Dendritic cell treated with granulocyte-macrophage colony-stimulating factor and Interleukin-4, amounts not matched to agents 40 ng/mL and 50 ng/mL, for 4 days (primary cell): ENCODE measurements around the gene GAL3ST1.
"Not testable (repeated sequence)": the region's sequence is repeated elsewhere in the genome, so short reads cannot be mapped to it uniquely, and the experiment has no call there.

Experiments
- H3K27ac Mint-ChIP-seq: one replicate; pipeline ENCODE4 v1.8.0; 2022; ENCODE audit warnings: mild to moderate bottlenecking, mixed read lengths
- H3K27me3 Mint-ChIP-seq: one replicate; pipeline ENCODE4 v1.8.0; 2022; ENCODE audit warnings: mild to moderate bottlenecking, mixed read lengths
- H3K36me3 Mint-ChIP-seq: one replicate; pipeline ENCODE4 v1.8.0; 2022; ENCODE audit warnings: low read depth, mixed read lengths
- H3K4me1 Mint-ChIP-seq: one replicate; pipeline ENCODE4 v1.8.0; 2022; ENCODE audit warnings: low read depth, mixed read lengths
- H3K4me3 Mint-ChIP-seq: one replicate; pipeline ENCODE4 v1.8.0; 2022; ENCODE audit warnings: mild to moderate bottlenecking, moderate library complexity, mixed read lengths
- H3K9me3 Mint-ChIP-seq: one replicate; pipeline ENCODE4 v1.8.0; 2022; ENCODE audit warnings: mixed read lengths
- intact Hi-C: fragments of 100-400 bp; cut with micrococcal nuclease; formaldehyde crosslinking; loops from one replicate; pipeline ENCODE4 v1.15.0; 2022

GAL3ST1 gene

GRCh38 chr22:30574095-30574981 lies at the start of gene GAL3ST1:
TSS of gene GAL3ST1 (minus strand) at chr22:30574665. CDS start at chr22:30557392, 17,273 bp downstream.
- H3K36me3 Mint-ChIP-seq: peaks cover 43% of the 10 kb centered on the region
- no peak within 1 kb of the TSS for H3K27ac Mint-ChIP-seq
- intact Hi-C loops: no loop called here
- H3K27me3 Mint-ChIP-seq: peaks cover 19% of the 10 kb centered on the region
- no peak within 1 kb of the TSS for H3K4me3 Mint-ChIP-seq
- H3K4me1 Mint-ChIP-seq: no peaks in the 10 kb centered on the region
- H3K9me3 Mint-ChIP-seq: no peaks in the 10 kb centered on the region

- H3K9me3 Mint-ChIP-seq, H3K27ac Mint-ChIP-seq, H3K4me3 Mint-ChIP-seq, intact Hi-C loops, H3K27me3 Mint-ChIP-seq: not testable (repeated sequence)
- Mint-ChIP-seq H3K4me1 (peaks cover 12% of the 10 kb centered on the region), H3K36me3 (peaks cover 83% of the 10 kb centered on the region)
These were observed 45.4 kb upstream of the GAL3ST1 start for GRCh38 chr22:30619909-30620308.

GRCh38 chr22:30617819-30618218 lies 43.4 kb upstream of the GAL3ST1 start:
- Mint-ChIP-seq H3K4me1 (peaks cover 16% of the 10 kb centered on the region), H3K27me3 (no peaks in the 10 kb centered on the region), H3K4me3 (no peak overlapping the region), H3K9me3 (no peaks in the 10 kb centered on the region), H3K36me3 (peaks cover 91% of the 10 kb centered on the region), H3K27ac (no peak overlapping the region)
- intact Hi-C loops: no loop called here

GRCh38 chr22:30615543-30615954 lies 41.1 kb upstream of the GAL3ST1 start:
- intact Hi-C loops: no loop called here
- H3K9me3 Mint-ChIP-seq: no peaks in the 10 kb centered on the region
- H3K4me3 Mint-ChIP-seq: no peak overlapping the region
- H3K36me3 Mint-ChIP-seq: peaks cover 88% of the 10 kb centered on the region
- H3K4me1 Mint-ChIP-seq: peaks cover 27% of the 10 kb centered on the region
- H3K27ac Mint-ChIP-seq: peak overlapping the region; percentile 27
- no peaks in the 10 kb centered on the region for H3K27me3 Mint-ChIP-seq

GRCh38 chr22:30614879-30615278 lies 40.4 kb upstream of the GAL3ST1 start:
- H3K27ac Mint-ChIP-seq: peak overlapping the region; percentile 7
- no peaks in the 10 kb centered on the region for H3K9me3 Mint-ChIP-seq
- intact Hi-C loops: no loop called here
- H3K36me3 Mint-ChIP-seq: peaks cover 83% of the 10 kb centered on the region
- H3K4me1 Mint-ChIP-seq: peaks cover 33% of the 10 kb centered on the region
- no peaks in the 10 kb centered on the region for H3K27me3 Mint-ChIP-seq
- H3K4me3 Mint-ChIP-seq: no peak overlapping the region

- no peak overlapping the region for H3K4me3 Mint-ChIP-seq
- intact Hi-C loops: no loop called here
- H3K4me1 Mint-ChIP-seq: peaks cover 39% of the 10 kb centered on the region
- H3K9me3 Mint-ChIP-seq: no peaks in the 10 kb centered on the region
- peak overlapping the region; percentile 7 for H3K27ac Mint-ChIP-seq
- no peaks in the 10 kb centered on the region for H3K27me3 Mint-ChIP-seq
- H3K36me3 Mint-ChIP-seq: peaks cover 77% of the 10 kb centered on the region
These were observed 39.8 kb upstream of the GAL3ST1 start for GRCh38 chr22:30614268-30614667.

- peaks cover 54% of the 10 kb centered on the region for H3K4me1 Mint-ChIP-seq
- H3K9me3 Mint-ChIP-seq: no peaks in the 10 kb centered on the region
- H3K4me3 Mint-ChIP-seq: no peak overlapping the region
- H3K27me3 Mint-ChIP-seq: no peaks in the 10 kb centered on the region
- H3K36me3 Mint-ChIP-seq: peaks cover 68% of the 10 kb centered on the region
- intact Hi-C loops: no loop called here
- H3K27ac Mint-ChIP-seq: no peak overlapping the region
These were observed 38.3 kb upstream of the GAL3ST1 start for GRCh38 chr22:30612789-30613188.

- H3K4me3 Mint-ChIP-seq: no peak overlapping the region
- peaks cover 62% of the 10 kb centered on the region for H3K36me3 Mint-ChIP-seq
- H3K4me1 Mint-ChIP-seq: peaks cover 70% of the 10 kb centered on the region
- intact Hi-C loops: no loop called here
- no peaks in the 10 kb centered on the region for H3K9me3 Mint-ChIP-seq
- peak overlapping the region; percentile 86 for H3K27ac Mint-ChIP-seq
- H3K27me3 Mint-ChIP-seq: no peaks in the 10 kb centered on the region
These were observed 36.7 kb upstream of the GAL3ST1 start for GRCh38 chr22:30611197-30611596.

GRCh38 chr22:30610299-30610698 lies 35.8 kb upstream of the GAL3ST1 start:
- Mint-ChIP-seq H3K27me3 (no peaks in the 10 kb centered on the region), H3K9me3 (no peaks in the 10 kb centered on the region), H3K4me3 (peak overlapping the region; percentile 10), H3K27ac (peak overlapping the region; percentile 86), H3K36me3 (peaks cover 53% of the 10 kb centered on the region), H3K4me1 (peaks cover 71% of the 10 kb centered on the region)
- intact Hi-C loops: no loop called here

- Mint-ChIP-seq H3K4me1 (peaks cover 66% of the 10 kb centered on the region), H3K27ac (peak overlapping the region; percentile 86), H3K9me3 (no peaks in the 10 kb centered on the region), H3K36me3 (peaks cover 45% of the 10 kb centered on the region), H3K4me3 (peak overlapping the region; percentile 84), H3K27me3 (no peaks in the 10 kb centered on the region)
- intact Hi-C loops: no loop called here
These were observed 35.1 kb upstream of the GAL3ST1 start for GRCh38 chr22:30609260-30610185.

GRCh38 chr22:30607939-30608338 lies 33.5 kb upstream of the GAL3ST1 start:
- intact Hi-C loops: no loop called here
- Mint-ChIP-seq H3K36me3 (peaks cover 34% of the 10 kb centered on the region), H3K27ac (peak overlapping the region; percentile 86), H3K27me3 (no peaks in the 10 kb centered on the region), H3K4me3 (peak overlapping the region; percentile 84), H3K9me3 (no peaks in the 10 kb centered on the region), H3K4me1 (peaks cover 66% of the 10 kb centered on the region)

- Mint-ChIP-seq H3K4me3 (peak overlapping the region; percentile 84), H3K27ac (peak overlapping the region; percentile 86)
These were observed 33.0 kb upstream of the GAL3ST1 start for GRCh38 chr22:30607300-30607930.

GRCh38 chr22:30606455-30607299 lies 32.2 kb upstream of the GAL3ST1 start, which contains the start of gene TCN2:
TSS of gene TCN2 (plus strand) at chr22:30607174. CDS start at chr22:30607332, 158 bp downstream.
- peaks cover 66% of the 10 kb centered on the region for H3K4me1 Mint-ChIP-seq
- no peaks in the 10 kb centered on the region for H3K9me3 Mint-ChIP-seq
- intact Hi-C loops: no loop called here
- H3K27me3 Mint-ChIP-seq: no peaks in the 10 kb centered on the region
- H3K27ac Mint-ChIP-seq: peak within 1 kb of the TSS; percentile 86
- H3K36me3 Mint-ChIP-seq: peaks cover 23% of the 10 kb centered on the region
- H3K4me3 Mint-ChIP-seq: peak within 1 kb of the TSS; percentile 84

More at GRCh38 chr22:30607300-30607930, 33.0 kb upstream of the GAL3ST1 start:
- Mint-ChIP-seq H3K36me3 (peaks cover 29% of the 10 kb centered on the region), H3K9me3 (no peaks in the 10 kb centered on the region), H3K27me3 (no peaks in the 10 kb centered on the region), H3K4me1 (peaks cover 66% of the 10 kb centered on the region)
- intact Hi-C loops: no loop called here
